K562 (cell line): Measurements from ENCODE around the gene MRPL11. TPM values are rescaled to one million over a fixed set of nuclear protein-coding genes. Genes with fewer than 3 reads are reported as not detected.

ENCODE experiments used
- ARNT ChIP-seq, 2 experiments: fragments of 450-650 bp; IDR thresholded peaks; 2 replicates each; pipeline ENCODE4 v1.6.1; 2016; ENCODE audit warnings: mild to moderate bottlenecking in 1 of 2
- E2F1 ChIP-seq: sonication (generic); formaldehyde crosslinking; IDR thresholded peaks from 2 replicates; pipeline ENCODE4 v1.8.1; 2023; ENCODE audit warnings: mild to moderate bottlenecking, missing genetic modification reagents, moderate library complexity
- EHMT2 ChIP-seq: fragments of 450-650 bp; IDR thresholded peaks from 2 replicates; pipeline ENCODE4 v1.6.1; 2018; ENCODE audit warnings: antibody characterized with exemption
- ETV6 ChIP-seq, 3 experiments: fragments of 150-350 bp in 1 of 3; sonication (generic) in 1 of 3; formaldehyde crosslinking in 1 of 3; IDR thresholded peaks; 2 replicates each; pipeline versions ENCODE4 v1.6.1 to v1.8.0; 2014 to 2022; ENCODE audit warnings: borderline replicate concordance in 2 of 3, low read depth in 2 of 3, antibody characterized with exemption in 1 of 3, low read length in 1 of 3, mild to moderate bottlenecking in 1 of 3, missing genetic modification reagents in 1 of 3
- HOMEZ ChIP-seq: fragments of 250-450 bp; sonication (Bioruptor Pico); IDR thresholded peaks from 2 replicates; pipeline ENCODE4 v1.4.0; 2020; ENCODE audit warnings: mild to moderate bottlenecking, moderate library complexity
- L3MBTL2 ChIP-seq: fragments of 450-650 bp; IDR thresholded peaks from 2 replicates; pipeline ENCODE4 v1.6.1; 2016; ENCODE audit warnings: mild to moderate bottlenecking, moderate library complexity
- MCM2 ChIP-seq: fragments of 450-650 bp; IDR thresholded peaks from 2 replicates; pipeline ENCODE4 v1.6.1; 2017; ENCODE audit warnings: low read depth, mild to moderate bottlenecking
- MYBL2 ChIP-seq, 2 experiments: fragments of 450-650 bp in 1 of 2; sonication (generic) in 1 of 2; formaldehyde crosslinking in 1 of 2; IDR thresholded peaks; 2 replicates each; pipeline versions ENCODE4 v1.6.1 to v1.8.1; 2017 to 2022; ENCODE audit warnings: borderline replicate concordance in 1 of 2, inconsistent platforms in 1 of 2, low read depth in 1 of 2, mild to moderate bottlenecking in 1 of 2, missing genetic modification reagents in 1 of 2, moderate library complexity in 1 of 2
- NBN ChIP-seq: fragments of 450-650 bp; IDR thresholded peaks from 2 replicates; pipeline ENCODE4 v1.6.1; 2016; ENCODE audit warnings: low read depth, mild to moderate bottlenecking
- NEUROD1 ChIP-seq: fragments of 150-350 bp; IDR thresholded peaks from 2 replicates; pipeline ENCODE4 v1.6.1; 2014; ENCODE audit warnings: borderline replicate concordance, low read length, low read depth; ENCODE audit not compliant: partially characterized antibody
- NR4A1 ChIP-seq, 2 experiments: fragments of 250-450 bp in 1 of 2; fragments of 450-650 bp in 1 of 2; sonication (Bioruptor Pico) in 1 of 2; IDR thresholded peaks; 2 replicates each; pipeline versions ENCODE4 v1.4.0 to v1.6.1; 2016 to 2020; ENCODE audit warnings: mild to moderate bottlenecking in 2 of 2, missing compliant biosample characterization in 1 of 2, missing genetic modification characterization in 1 of 2, moderate library complexity in 1 of 2
- PHF8 ChIP-seq: fragments of 200-600 bp; sonication (generic); IDR thresholded peaks from 2 replicates; pipeline ENCODE4 v1.6.1; 2012; ENCODE audit warnings: mixed run types, mild to moderate bottlenecking, inconsistent platforms, low read length, moderate library complexity, borderline replicate concordance
- PRMT5 ChIP-seq: sonication (generic); formaldehyde crosslinking; IDR thresholded peaks from 2 replicates; pipeline ENCODE4 v1.5.0; 2020; ENCODE audit warnings: missing genetic modification reagents
- SMAD4 ChIP-seq: fragments of 250-450 bp; sonication (Bioruptor Pico); conservative IDR thresholded peaks from 2 replicates; pipeline ENCODE4 v1.8.0; 2021; ENCODE audit warnings: inconsistent platforms, mild to moderate bottlenecking, moderate library complexity
- SMARCA5 ChIP-seq: fragments of 450-650 bp; IDR thresholded peaks from 2 replicates; pipeline ENCODE4 v1.6.1; 2016
- TAF15 ChIP-seq: fragments of 200-400 bp; formaldehyde crosslinking; IDR thresholded peaks from 2 replicates; pipeline ENCODE4 v1.6.1; 2017; ENCODE audit warnings: mild to moderate bottlenecking, low read depth, low read length, moderate library complexity
- U2AF1 ChIP-seq: fragments of 200-400 bp; formaldehyde crosslinking; optimal IDR thresholded peaks from 2 replicates; pipeline ENCODE3; 2017; ENCODE audit warnings: mild to moderate bottlenecking, low read depth, low read length, moderate library complexity
- XRCC4 ChIP-seq: IDR thresholded peaks from one replicate; pipeline ENCODE4 v1.6.1; 2011; ENCODE audit not compliant: insufficient read depth, insufficient read length; ENCODE audit errors: extremely low read depth
- ZBTB43 ChIP-seq: sonication (generic); formaldehyde crosslinking; IDR thresholded peaks from 2 replicates; pipeline ENCODE4 v1.8.0; 2023; ENCODE audit warnings: mild to moderate bottlenecking, missing genetic modification reagents
- ZFP30 ChIP-seq: fragments of 250-450 bp; sonication (Bioruptor Pico); IDR thresholded peaks from 2 replicates; pipeline ENCODE4 v1.8.0; 2022; ENCODE audit warnings: moderate library complexity, mild to moderate bottlenecking, inconsistent platforms, borderline replicate concordance
- ZNF41 ChIP-seq: fragments of 250-450 bp; sonication (Bioruptor Pico); conservative IDR thresholded peaks from 2 replicates; pipeline ENCODE4 v1.4.0; 2020; ENCODE audit warnings: mild to moderate bottlenecking
- ZNF431 ChIP-seq: sonication (generic); formaldehyde crosslinking; IDR thresholded peaks from 2 replicates; pipeline ENCODE4 v1.8.0; 2022; ENCODE audit warnings: mild to moderate bottlenecking, missing genetic modification reagents
- ZNF76 ChIP-seq: fragments of 250-450 bp; sonication (Bioruptor Pico); IDR thresholded peaks from 2 replicates; pipeline ENCODE4 v1.4.0; 2020; ENCODE audit warnings: mild to moderate bottlenecking, moderate library complexity, borderline replicate concordance
- polyA plus RNA-seq, 8 experiments: library from polyadenylated mRNA; depleted of rRNA in 4 of 8; stranded (reverse) in 5 of 8; unstranded in 3 of 8; fragments of >200 nt; fragmentation: Nextera tagmentation in 2 of 8; fragmentation: Illumina TruSeq in 1 of 8; extraction: Ambion mirVana in 2 of 8; extraction: Trizol in 1 of 8; gene quantifications; 2 replicates each; pipeline versions ENCODE4 v1.2.1 to v1.2.3, GENCODE V29; 2011 to 2014; ENCODE audit warnings: inconsistent platforms in 1 of 8, missing spikeins in 1 of 8
- total RNA-seq, 7 experiments: library from RNA; depleted of rRNA in 6 of 7; stranded (reverse); fragments of >200 nt in 6 of 7; fragmentation: Illumina TruSeq in 2 of 7; extraction: Trizol in 2 of 7; gene quantifications; 2 replicates each; pipeline versions ENCODE4 v1.2.1 to v1.2.3, GENCODE V29; 2011 to 2021; ENCODE audit warnings: low replicate concordance in 1 of 7

Gene MRPL11
- total and polyA plus RNA-seq, 9 of the 15 experiments (the other 6 are each of a cell fraction or from before 2014, with no cell fraction given), result 33.0 to 173 (median 91.9) TPM

GRCh38 chr11:66480117-66480938 lies 41.7 kb upstream of the MRPL11 start, which contains the start of gene DPP3 (continued):
- TF ChIP-seq SMARCA5, result peak; percentile 91
- no peak for TF ChIP-seq XRCC4
- TF ChIP-seq NR4A1 (CRISPR knock-in tag; IDR thresholded peaks at IDR 0.05), result no peak
- TF ChIP-seq NR4A1 (tag; IDR thresholded peaks at IDR 0.05), result no peak
- TF ChIP-seq NBN, result 0 out of 2 replicates have a peak, but pooled peaks have one; percentile 33
- no peak for TF ChIP-seq PRMT5 (CRISPR knock-in tag)
- TF ChIP-seq L3MBTL2, result peak; percentile 70
- TF ChIP-seq E2F1 (CRISPR knock-in tag), result peak; percentile 71; the same call in 1 of the 2 replicates
- TF ChIP-seq ZNF76 (CRISPR knock-in tag), result no peak
- TF ChIP-seq HOMEZ (CRISPR knock-in tag), result no peak
- peak; percentile 99 for TF ChIP-seq PHF8
- 0 out of 2 replicates have a peak, but pooled peaks have one; percentile 33 for TF ChIP-seq SMAD4 (CRISPR knock-in tag)
- TF ChIP-seq ZNF41 (CRISPR knock-in tag), result no peak
- no peak for TF ChIP-seq MCM2
- no peak for TF ChIP-seq U2AF1
- TF ChIP-seq EHMT2, result no peak
- no peak for TF ChIP-seq ZBTB43 (CRISPR knock-in tag)
- TF ChIP-seq TAF15, result no peak
- peak in 1 of 2 experiments; percentile 55; a peak in 1 of 4 replicates for TF ChIP-seq ARNT (IDR thresholded peaks at IDR 0.05)
- no peak for TF ChIP-seq ZFP30 (CRISPR knock-in tag)
- TF ChIP-seq ETV6 (IDR thresholded peaks at IDR 0.05; ENCODE audit: borderline replicate concordance in 1 of 2, low read depth in 2 of 2, low read length in 1 of 2), result no peak
- no peak for TF ChIP-seq ETV6 (CRISPR knock-in tag; IDR thresholded peaks at IDR 0.05; ENCODE audit: borderline replicate concordance)
- no peak for TF ChIP-seq MYBL2 (IDR thresholded peaks at IDR 0.05; ENCODE audit: low read depth)
- no peak for TF ChIP-seq MYBL2 (CRISPR knock-in tag; IDR thresholded peaks at IDR 0.05; ENCODE audit: borderline replicate concordance)
- no peak for TF ChIP-seq ZNF431 (CRISPR knock-in tag)
- TF ChIP-seq NEUROD1, result peak; percentile 19
